NK-92 (cell line): ENCODE data around the gene PLD3.
"Not testable (repeated sequence)": the region's sequence is repeated elsewhere in the genome, so short reads cannot be mapped to it uniquely, and the experiment has no call there.

ENCODE experiments used
- DNase-seq: peaks from one replicate; lab custom pipeline; 2025; ENCODE audit not compliant: unreplicated experiment; lab: John Stamatoyannopoulos, UW

PLD3 gene

DNA sequence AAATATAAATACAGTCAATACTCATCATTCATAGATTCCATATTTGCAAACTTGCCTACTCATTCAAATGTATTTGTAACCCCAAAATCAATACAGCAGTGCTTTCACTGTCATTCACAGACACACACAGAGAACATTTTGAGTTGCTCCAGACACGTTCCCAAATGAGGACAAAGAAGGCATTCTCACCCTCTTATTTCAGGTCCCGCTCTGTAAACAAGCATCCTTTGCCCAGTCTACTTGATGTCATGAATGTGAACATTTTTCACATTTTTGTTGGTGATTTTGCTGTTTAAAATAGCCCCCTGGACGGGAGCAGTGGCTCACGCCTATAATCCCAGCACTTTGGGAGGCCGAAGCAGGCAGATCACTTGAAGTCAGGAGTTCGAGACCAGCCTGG is 15.8 kb upstream of the PLD3 start:
- no peak for DNase-seq

GRCh38 chr19:40333083-40333482 is 15.4 kb upstream of the PLD3 start:
- DNase-seq = not testable (repeated sequence)

GRCh38 chr19:40335101-40335500 is 13.4 kb upstream of the PLD3 start:
- DNase-seq = no peak

- no peak for DNase-seq
Observed at GRCh38 chr19:40335855-40336600, 12.5 kb upstream of the PLD3 start.

DNA sequence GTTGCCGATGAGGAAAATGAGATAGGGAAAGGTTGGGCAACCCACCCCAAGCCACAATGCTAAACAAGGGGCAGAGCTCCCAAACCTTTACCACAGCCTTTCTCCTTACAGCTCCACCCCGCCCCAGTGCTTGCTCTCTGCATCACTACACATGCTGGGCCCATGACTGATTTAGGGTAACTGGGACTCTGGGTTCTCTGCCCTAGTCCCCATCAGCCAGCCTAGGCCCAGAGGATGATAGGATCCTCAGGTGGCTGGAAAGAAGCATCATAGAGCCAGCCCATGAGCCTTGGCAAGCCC is 11.9 kb upstream of the PLD3 start:
- no peak for DNase-seq

DNA sequence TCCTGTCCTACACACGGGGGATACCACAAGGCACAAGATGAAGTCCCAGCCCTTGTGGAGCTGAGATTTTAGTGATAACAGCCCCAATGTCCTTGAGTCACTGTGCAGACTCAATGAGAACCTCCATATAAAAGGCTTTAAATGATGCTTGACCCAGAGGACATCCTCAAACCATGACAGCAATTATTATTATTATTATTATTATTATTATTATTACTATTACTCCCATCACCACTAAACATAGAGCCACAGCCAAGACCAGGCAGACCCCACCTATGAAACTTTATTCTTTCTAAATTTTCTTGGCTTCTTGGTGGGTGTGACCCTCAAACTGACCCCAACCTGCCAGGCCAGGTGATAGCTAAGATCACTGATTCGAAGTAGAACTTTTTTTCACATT is 11.4 kb upstream of the PLD3 start:
- DNase-seq = no peak

DNA sequence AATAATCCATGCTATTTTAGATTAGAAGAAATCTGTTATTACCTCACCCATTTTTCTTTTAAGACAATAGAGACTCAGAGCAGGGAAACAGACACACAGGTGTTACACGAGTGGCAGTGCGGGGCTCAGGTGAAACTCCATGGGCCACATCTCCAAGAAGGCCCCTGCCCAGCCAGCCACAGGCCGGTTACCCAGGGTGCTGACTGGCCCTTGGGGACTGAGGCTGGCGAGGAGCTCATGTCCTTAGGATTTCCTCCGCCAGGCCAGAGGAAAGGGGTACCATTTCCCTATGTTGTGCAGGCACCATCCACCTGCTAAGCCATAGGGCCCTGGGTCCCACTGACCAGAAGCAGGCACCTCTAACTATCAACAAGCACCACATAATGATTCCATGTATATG is 10.9 kb upstream of the PLD3 start:
- no peak for DNase-seq

DNA sequence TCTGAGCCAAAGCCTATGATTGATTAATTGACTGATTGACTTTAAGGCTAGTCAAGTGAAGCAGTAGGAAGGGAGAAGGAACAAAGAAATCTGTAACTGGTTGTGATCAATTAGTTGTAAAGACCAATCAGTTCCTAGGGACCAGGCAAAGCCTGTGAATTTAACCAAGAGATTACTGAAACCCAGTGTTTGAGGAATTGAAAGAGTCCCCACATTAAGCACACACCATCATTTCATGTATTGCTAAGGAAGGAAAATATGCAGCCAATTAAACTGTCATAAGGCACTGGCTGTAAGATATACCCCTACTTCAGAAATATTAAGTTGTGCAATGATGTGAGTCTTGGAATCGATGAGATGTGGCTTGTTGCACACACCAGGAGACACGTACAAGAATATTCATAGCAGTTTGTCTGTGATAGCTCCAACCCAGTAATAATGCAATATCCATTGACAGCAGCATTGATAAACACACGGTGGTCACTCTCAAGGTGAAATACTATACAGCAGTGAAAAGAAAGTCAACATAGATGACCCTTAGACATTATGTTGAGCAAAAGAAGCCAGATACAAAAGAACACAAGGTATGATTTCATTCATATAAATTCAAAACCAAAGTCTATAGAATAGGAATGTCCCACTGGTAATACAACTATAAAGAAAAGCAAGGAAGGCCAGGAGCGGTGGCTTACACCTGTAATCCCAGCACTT is 9.3 kb upstream of the PLD3 start:
- no peak for DNase-seq

DNA sequence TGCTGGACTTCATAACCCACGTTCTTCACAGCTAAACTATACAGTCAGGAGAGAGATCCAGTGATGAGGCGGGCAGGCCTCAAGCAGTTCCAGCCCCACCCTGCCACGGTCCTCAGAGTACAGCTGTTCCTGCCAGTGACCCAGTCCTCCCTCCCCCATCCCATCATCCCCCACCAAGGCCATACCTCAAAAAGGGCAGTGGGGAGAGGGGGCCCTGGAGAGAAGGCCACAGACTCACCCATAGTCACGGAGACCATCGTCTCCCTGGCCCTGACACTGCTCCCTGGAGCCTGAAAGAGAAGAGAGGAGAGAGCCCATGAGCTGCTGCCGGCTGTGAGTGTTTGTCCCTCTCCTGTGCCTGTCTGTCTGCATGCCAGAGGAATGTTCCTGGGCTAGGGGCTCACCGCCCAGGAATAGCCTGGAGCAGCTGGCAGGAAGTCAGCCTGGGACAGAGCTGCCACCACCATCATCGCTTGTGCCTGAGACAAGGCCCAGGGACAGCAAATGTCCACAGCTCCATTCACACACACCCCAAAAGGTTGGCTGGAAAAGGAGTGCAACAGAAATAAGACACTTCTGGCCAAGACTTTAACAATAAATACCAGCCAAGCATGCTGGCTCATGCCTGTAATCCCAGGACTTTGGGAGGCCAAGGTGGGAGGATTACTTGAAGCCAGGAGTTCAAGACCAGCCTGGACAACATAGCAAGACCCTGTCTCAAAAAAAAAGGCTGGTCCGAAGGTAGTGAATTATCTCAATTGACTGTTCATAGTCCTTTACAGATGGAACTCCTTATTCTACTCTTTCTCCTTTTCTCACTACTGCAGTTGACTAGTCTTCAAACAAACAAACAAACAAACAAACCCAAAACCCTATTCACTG is 6.7 kb upstream of the PLD3 start:
- no peak for DNase-seq

GRCh38 chr19:40342644-40343311 is 5.7 kb upstream of the PLD3 start:
- no peak for DNase-seq

GRCh38 chr19:40344422-40344821 is 4.1 kb upstream of the PLD3 start:
- DNase-seq = no peak

DNA sequence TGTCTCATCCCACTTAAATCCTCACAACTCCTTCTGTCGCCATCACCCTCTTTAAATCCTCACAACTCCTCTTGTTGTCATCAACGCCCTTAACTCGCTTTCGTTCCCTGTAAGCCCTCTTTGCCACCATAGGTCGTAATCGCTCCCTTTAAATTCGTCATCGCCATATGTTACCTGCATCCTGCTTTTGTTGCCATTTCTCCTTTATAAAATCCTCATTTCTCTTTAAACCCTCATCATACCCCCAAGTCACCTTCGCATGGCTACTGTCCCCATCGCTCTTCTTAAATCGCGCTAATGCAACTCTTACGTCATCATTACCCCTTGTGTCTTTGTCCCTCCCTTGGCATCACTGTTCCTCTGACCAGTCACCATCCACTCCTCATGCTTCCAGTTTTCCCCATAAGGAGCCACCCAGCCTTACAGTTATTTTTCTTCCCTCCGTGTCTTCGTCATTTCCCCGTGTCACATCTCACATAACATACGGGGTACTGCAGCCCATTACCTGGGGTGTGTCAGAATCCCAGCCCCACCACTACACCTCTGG is 539 bp downstream of the PLD3 start:
- no peak for DNase-seq

DNA sequence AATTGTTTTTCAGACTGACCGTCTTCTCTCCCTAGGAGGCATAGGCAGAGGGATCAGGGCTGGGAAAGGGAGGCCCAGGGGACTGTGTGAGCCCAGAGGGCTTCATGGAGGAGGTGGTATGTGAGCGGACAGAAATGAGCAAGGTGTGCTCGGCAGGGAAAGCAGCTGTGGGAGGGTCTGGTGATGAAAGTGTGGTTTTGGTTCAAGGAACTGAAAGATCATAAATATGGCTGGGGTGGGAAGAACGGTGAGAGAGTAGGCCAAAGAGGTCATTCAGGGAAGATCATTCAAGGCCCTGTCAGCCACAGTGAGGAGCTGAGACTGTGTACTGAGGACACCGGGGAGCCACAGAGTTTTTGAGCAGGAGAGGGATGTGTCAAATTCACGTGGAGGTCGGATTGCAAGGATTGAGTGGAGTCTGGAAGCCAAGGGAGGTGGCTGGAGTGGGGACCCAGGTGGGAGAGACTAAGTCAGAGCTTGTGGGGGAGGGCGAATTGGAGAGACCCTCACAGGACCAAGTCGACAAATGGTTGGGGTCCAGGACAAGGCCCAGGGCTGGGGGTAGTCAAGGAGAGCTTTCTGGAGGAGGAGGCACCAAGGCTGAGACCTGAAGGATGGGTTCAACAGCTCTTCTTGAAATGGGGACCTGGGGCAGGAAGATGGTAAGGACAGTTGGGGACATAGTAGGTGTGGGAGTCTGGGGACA is 7.6 kb downstream of the PLD3 start:
- no peak for DNase-seq

DNA sequence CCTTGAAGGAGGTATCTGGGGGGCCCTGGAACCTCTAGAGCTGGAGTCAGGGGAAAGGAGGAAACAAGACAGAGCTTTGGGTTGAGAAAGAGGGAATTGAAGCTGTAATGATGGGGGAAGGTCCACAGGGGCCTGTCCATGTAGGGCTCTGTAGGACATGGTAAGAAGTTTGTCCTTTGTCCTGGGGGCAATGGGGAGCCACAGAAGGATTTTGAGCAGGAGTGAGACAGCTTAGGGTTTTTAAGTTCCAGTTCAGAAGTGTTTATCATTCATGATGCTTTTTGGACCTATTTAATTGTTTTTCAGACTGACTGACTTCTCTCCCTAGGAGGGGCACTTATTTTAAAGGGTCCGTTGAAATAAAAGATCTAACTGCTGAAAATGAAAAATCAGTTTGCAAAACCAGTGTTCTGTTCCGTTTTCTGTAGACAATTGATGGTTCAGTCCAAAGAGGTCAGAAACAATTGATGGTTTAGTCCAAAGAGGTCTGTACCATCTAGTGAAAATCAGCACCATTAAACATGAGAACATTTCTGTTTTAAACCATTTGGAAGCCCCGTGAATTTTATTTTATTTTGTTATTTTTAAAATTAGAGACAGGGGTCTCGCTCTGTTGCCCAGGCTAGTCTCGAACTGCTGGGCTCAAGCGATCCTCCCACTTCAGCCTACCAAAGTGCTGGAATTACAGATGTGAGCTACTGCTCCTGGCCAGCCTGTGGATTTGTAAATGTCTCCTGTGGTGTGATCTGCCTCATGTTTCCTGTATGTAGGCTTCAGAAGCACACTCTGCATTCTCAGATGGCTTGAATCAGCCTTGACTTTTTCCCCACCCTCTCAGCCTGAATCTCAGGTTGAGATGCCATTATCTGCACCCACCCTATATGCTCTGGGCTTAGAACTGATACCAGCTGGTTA is 8.4 kb downstream of the PLD3 start:
- DNase-seq = no peak

DNA sequence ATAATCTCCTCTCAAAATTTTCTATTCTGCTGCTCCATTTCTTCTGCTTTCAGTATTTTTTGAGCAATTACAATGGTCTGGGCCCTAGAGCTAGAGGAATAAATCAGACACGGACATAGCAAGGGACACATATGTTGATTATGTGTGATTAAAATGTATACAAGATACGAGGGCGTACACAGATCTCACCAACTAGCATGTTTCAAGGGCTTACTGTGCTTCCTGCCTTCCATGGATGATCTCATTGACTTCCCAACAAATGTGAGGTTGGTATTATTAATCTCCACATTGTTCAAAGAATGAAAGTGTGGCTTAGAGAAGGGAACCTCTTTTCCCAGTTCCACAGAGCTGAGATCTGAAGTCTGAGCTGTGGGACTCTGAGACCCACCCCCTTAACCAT is 9.1 kb downstream of the PLD3 start:
- no peak for DNase-seq

DNA sequence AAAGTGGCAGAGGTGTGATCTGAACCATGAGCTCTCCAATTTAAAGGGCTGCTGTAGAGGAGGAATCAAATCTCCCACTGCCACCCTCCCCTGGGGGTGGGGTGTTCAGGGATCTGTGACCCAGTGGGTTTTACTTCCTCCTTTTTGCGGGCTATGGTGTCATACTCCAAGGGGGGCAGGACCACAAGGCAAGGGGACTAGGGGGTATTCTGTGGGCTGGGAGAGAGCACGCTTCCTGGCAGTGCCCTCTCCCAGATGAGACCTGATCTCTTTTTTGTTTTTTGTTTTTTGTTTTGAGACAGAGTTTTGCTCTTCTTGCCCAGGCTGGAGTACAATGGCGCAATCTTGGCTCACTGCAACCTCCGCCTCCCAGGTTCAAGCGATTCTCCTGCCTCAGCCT is 10.3 kb downstream of the PLD3 start:
- DNase-seq = no peak

DNA sequence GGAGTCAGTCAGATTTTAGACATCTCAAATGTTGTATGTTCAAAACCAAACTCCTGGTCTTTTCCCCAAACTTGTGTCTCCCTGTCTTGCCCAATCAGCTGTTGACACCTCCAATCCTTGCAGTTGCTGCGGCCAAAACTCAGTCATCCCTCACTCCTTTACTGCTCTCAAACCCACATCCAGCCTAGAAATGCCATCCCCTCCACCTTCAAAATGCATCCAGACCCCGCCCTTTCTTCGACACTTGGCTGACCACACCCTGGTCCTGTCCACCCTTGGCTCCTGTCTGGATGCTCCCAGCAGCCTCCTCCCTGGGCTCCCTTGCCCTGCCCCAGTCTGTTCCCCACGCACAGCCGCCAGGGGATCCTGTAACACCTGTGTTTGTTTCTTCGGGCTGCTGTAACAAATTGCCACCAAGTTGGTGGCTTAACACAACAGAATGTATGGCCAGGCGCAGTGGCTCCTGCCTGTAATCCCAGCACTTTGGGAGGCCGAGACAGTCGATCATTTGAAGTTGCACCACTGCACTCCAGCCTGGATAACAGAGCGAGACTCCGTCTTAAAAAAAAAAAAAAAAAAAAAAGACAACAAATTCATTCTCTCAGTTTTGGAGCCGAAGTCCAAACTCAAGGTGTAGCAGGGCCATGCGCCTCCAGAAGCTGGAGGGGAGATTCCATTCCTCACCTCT is 11.7 kb downstream of the PLD3 start:
- no peak for DNase-seq

- no peak for DNase-seq
Observed at GRCh38 chr19:40360708-40361241, 12.3 kb downstream of the PLD3 start.

GRCh38 chr19:40362160-40362559 is 13.7 kb downstream of the PLD3 start:
- no peak for DNase-seq
